Measurements from ENCODE around the gene KCTD1. TPM values are rescaled to one million over a fixed set of nuclear protein-coding genes. Genes with fewer than 3 reads are reported as not detected.

The KCTD1 gene
- total and polyA plus RNA-seq, 10 of the 15 experiments (the other 5 are each of a cell fraction or from before 2014, with no cell fraction given), result 1.5 to 13.4 (median 5.5) TPM

GRCh38 chr18:26479681-26480079 is 68.7 kb downstream of the KCTD1 start:
- Histone ChIP-seq H3K9ac (ENCODE audit: control insufficient read depth, insufficient read depth, low read length) (no peak overlapping the region), H2AFZ (ENCODE audit: control insufficient read depth, low read depth, low read length) (no peak overlapping the region), H3K27ac (ENCODE audit: control insufficient read depth, insufficient read depth) (no peak overlapping the region), H3K4me3 (no peak overlapping the region), H4K20me1 (ENCODE audit: control insufficient read depth, insufficient read depth) (no peaks in the 10 kb centered on the region), H3K4me1 (ENCODE audit: control insufficient read depth, insufficient read depth, low read length) (no peaks in the 10 kb centered on the region), H3K4me2 (ENCODE audit: control insufficient read depth, insufficient read depth) (no peak overlapping the region), H3K27me3 (replicated peaks in 1 of 2; ENCODE audit: control insufficient read depth in 2 of 2, insufficient read depth in 2 of 2, low read length in 1 of 2) (no peaks in the 10 kb centered on the region), H3K79me2 (ENCODE audit: control insufficient read depth, insufficient read depth, low read length) (no peaks in the 10 kb centered on the region), H3K36me3 (ENCODE audit: control insufficient read depth in 2 of 2, insufficient read depth in 2 of 2, low read length in 1 of 2) (no peaks in the 10 kb centered on the region), H3K9me3 (replicated peaks; ENCODE audit: control insufficient read depth, insufficient read depth, low read length) (no peaks in the 10 kb centered on the region)
- BruUV-seq (replicated peaks), result no TSS peak
- RAD21 ChIA-PET (ENCODE audit: unreplicated experiment), result no interaction called here
- CTCF ChIA-PET, result interaction anchor here (1.0 kb wide), 1 partner anchor 40 kb away, joined by 3 read pairs; no protein-coding TSS in a partner anchor
- ATAC-seq (no peak), DNase-seq (ENCODE audit: low read depth, low spot score) (no peak), FAIRE-seq (no peak)
- in situ Hi-C loops (cut with MboI) (no loop called here), intact Hi-C loops (cut with micrococcal nuclease; ENCODE audit: unreplicated experiment) (loop anchor here (5.0 kb wide), 1 partner anchor 68 kb away; the partner anchor contains the start of gene KCTD1)
- SMC1A ChIA-PET (ENCODE audit: uncharacterized antibody, unreplicated experiment), result interaction anchor here (1.8 kb wide), 1 partner anchor 9 kb away, joined by 8 read pairs; no protein-coding TSS in a partner anchor
- POLR2A ChIA-PET, result no interaction called here
- WGBS (ENCODE audit: insufficient coverage, insufficient replicate concordance, low lambda C conversion rate, missing lambda C conversion rate), result 55% methylated on average over 6 of the region's 6 CpGs
- TF ChIP-seq MYB (IDR thresholded peaks at IDR 0.05; ENCODE audit: borderline replicate concordance, low read depth, low read length) (no peak), BCL3 (IDR thresholded peaks at IDR 0.05; ENCODE audit: borderline replicate concordance, insufficient read depth, low read depth, low read length, poor library complexity, severe bottlenecking) (no peak), SMARCA5 (IDR thresholded peaks at IDR 0.05) (no peak), PAX5 (IDR thresholded peaks at IDR 0.05; ENCODE audit: borderline replicate concordance, low read depth, low read length) (no peak), CBFB (IDR thresholded peaks at IDR 0.05; ENCODE audit: low read depth) (no peak), RAD21 (IDR thresholded peaks at IDR 0.05; ENCODE audit: insufficient read depth, low read depth, low read length) (no peak), PBX3 (IDR thresholded peaks at IDR 0.05; ENCODE audit: insufficient replicate concordance, low read depth, low read length) (no peak), RELB (IDR thresholded peaks at IDR 0.05; ENCODE audit: low read depth) (no peak), HDGF (IDR thresholded peaks at IDR 0.05) (no peak), YY1 (IDR thresholded peaks at IDR 0.05; ENCODE audit: low read depth, low read length) (no peak), ZNF274 (IDR thresholded peaks at IDR 0.05; ENCODE audit: insufficient read depth, insufficient read length) (no peak), NFIC (IDR thresholded peaks at IDR 0.05; ENCODE audit: low read depth, low read length) (no peak)
